ENCODE results near the gene SDK1.

SDK1 gene

GRCh38 chr7:4172883-4173282, 871.8 kb downstream of the SDK1 start:
- DNase-seq (ENCODE audit: extremely low read depth, low read depth) = no peak
- no peak overlapping the region for H3K4me3 ChIP-seq (replicated peaks; ENCODE audit: low read depth, low read length)
- no peak for TF ChIP-seq CTCF (IDR thresholded peaks at IDR 0.05; ENCODE audit: low read depth, low read length, missing control alignments)

GRCh38 chr7:4173615-4174014, 872.6 kb downstream of the SDK1 start:
- TF ChIP-seq CTCF (IDR thresholded peaks at IDR 0.05; ENCODE audit: low read depth, low read length, missing control alignments) = no peak
- H3K4me3 ChIP-seq (replicated peaks; ENCODE audit: low read depth, low read length) = no peak overlapping the region
- DNase-seq (ENCODE audit: extremely low read depth, low read depth) = no peak

- H3K4me3 ChIP-seq (replicated peaks; ENCODE audit: low read depth, low read length) = no peak overlapping the region
- DNase-seq (ENCODE audit: extremely low read depth, low read depth) = no peak
- no peak for TF ChIP-seq CTCF (IDR thresholded peaks at IDR 0.05; ENCODE audit: low read depth, low read length, missing control alignments)
Measured at GRCh38 chr7:4174016-4174415, 873.0 kb downstream of the SDK1 start.

GRCh38 chr7:4174451-4174850, 873.4 kb downstream of the SDK1 start:
- H3K4me3 ChIP-seq (replicated peaks; ENCODE audit: low read depth, low read length) = no peak overlapping the region
- TF ChIP-seq CTCF (IDR thresholded peaks at IDR 0.05; ENCODE audit: low read depth, low read length, missing control alignments) = no peak
- DNase-seq (ENCODE audit: extremely low read depth, low read depth) = no peak

GRCh38 chr7:4174884-4175283, 873.8 kb downstream of the SDK1 start:
- TF ChIP-seq CTCF (IDR thresholded peaks at IDR 0.05; ENCODE audit: low read depth, low read length, missing control alignments) = no peak
- no peak overlapping the region for H3K4me3 ChIP-seq (replicated peaks; ENCODE audit: low read depth, low read length)
- DNase-seq (ENCODE audit: extremely low read depth, low read depth) = no peak

DNA sequence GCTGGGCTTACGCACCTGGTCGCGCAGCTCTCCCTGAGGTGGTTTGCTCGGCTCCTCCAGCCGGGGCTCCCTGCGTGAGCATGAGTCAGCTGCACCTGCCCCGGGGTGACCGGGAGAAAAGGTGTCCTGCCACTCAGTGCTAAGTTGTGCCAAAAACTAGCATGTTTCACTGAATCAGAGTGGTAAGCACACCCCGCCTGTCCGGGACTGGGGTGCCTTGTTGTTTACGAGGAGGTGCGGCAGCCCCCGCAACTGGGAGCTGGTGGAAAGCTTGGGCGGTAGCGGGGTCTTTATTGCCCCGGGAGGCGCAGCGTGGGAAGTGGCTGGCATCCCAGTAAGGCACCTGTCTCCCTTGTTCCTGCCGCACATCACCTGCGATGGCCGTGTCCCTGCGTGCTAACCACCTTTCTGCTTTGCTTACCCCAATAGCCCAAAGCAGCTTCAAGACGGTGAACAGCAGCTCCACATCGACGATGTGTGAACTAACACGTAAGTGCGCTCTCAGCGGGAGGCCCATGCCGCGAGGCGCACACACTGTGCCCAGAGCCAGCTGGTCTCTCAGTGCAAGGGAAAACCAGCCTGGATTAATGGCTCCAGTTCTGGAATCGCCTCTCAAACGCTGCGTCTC, 874.4 kb downstream of the SDK1 start:
- DNase-seq (ENCODE audit: extremely low read depth, low read depth) = no peak
- TF ChIP-seq CTCF (IDR thresholded peaks at IDR 0.05; ENCODE audit: low read depth, low read length, missing control alignments) = no peak

DNA sequence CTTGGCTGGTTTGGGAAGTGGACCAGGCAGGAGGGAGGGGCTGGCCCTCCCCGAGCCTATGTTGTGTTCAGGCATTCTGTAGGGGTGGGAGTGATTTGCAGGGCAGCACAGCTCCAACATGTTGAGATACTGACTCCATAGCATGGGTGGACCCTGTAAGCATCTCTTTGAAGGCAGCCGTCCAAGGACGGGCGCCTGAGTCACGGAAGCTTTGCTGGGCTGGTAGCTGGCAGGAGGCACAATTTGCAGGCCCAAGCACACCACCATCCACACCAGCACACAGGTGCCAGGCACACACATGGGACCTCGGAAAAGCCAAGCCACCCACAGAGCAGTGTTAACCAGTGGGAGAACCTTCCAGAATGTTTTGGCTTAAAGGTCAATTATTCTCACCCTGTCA, 875.9 kb downstream of the SDK1 start:
- DNase-seq (ENCODE audit: extremely low read depth, low read depth) = no peak
- H3K4me3 ChIP-seq (replicated peaks; ENCODE audit: low read depth, low read length) = no peak overlapping the region
- no peak for TF ChIP-seq CTCF (IDR thresholded peaks at IDR 0.05; ENCODE audit: low read depth, low read length, missing control alignments)

More for the DNA sequence above, 874.4 kb downstream of the SDK1 start:
- H3K4me3 ChIP-seq (replicated peaks; ENCODE audit: low read depth, low read length) = no peak overlapping the region
